ENCODE measurements around the gene SNRPD2.

SNRPD2 gene

GRCh38 chr19:45682117-45682516 is 9.6 kb downstream of the SNRPD2 start:
- Histone ChIP-seq H3K4me1 (no peaks in the 10 kb centered on the region), H3K4me3 (no peak overlapping the region), H3K27me3 (ENCODE audit: low read depth) (no peaks in the 10 kb centered on the region), H3K36me3 (replicated peaks) (peaks cover 34% of the 10 kb centered on the region), H3K9me3 (no peaks in the 10 kb centered on the region)
- no peak for DNase-seq (ENCODE audit: low spot score in 2 of 2)
- in situ Hi-C loops (cut with MboI; ENCODE audit: low sequenced_read_pairs): no loop called here

GRCh38 chr19:45681391-45682015 is 10.2 kb downstream of the SNRPD2 start:
- H3K27me3 ChIP-seq (ENCODE audit: low read depth): no peaks in the 10 kb centered on the region
- in situ Hi-C loops (cut with MboI; ENCODE audit: low sequenced_read_pairs): no loop called here
- H3K4me3 ChIP-seq: peak overlapping the region; percentile 10
- H3K4me1 ChIP-seq: no peaks in the 10 kb centered on the region
- DNase-seq (ENCODE audit: low spot score in 2 of 2): peak; percentile 74 to 87
- H3K9me3 ChIP-seq: no peaks in the 10 kb centered on the region
- H3K36me3 ChIP-seq (replicated peaks): peaks cover 28% of the 10 kb centered on the region

GRCh38 chr19:45677351-45678230 is 14.2 kb downstream of the SNRPD2 start:
- Histone ChIP-seq H3K4me1 (no peaks in the 10 kb centered on the region), H3K36me3 (replicated peaks) (peaks cover 3% of the 10 kb centered on the region; the same call in 1 of the 2 replicates), H3K9me3 (no peaks in the 10 kb centered on the region), H3K27me3 (ENCODE audit: low read depth) (no peaks in the 10 kb centered on the region), H3K4me3 (no peak overlapping the region)
- in situ Hi-C loops (cut with MboI; ENCODE audit: low sequenced_read_pairs): no loop called here
- DNase-seq (ENCODE audit: low spot score in 2 of 2): peak in 1 of 2 experiments; percentile 48

- no peaks in the 10 kb centered on the region for H3K27me3 ChIP-seq (ENCODE audit: low read depth)
- H3K4me1 ChIP-seq: no peaks in the 10 kb centered on the region
- H3K36me3 ChIP-seq (replicated peaks): peaks cover under 1% of the 10 kb centered on the region; the same call in 1 of the 2 replicates
- DNase-seq (ENCODE audit: low spot score in 2 of 2): no peak
- no peaks in the 10 kb centered on the region for H3K9me3 ChIP-seq
- no peak overlapping the region for H3K4me3 ChIP-seq
- in situ Hi-C loops (cut with MboI; ENCODE audit: low sequenced_read_pairs): no loop called here
These were observed 14.9 kb downstream of the SNRPD2 start for GRCh38 chr19:45676851-45677263.

GRCh38 chr19:45674946-45675345 is 16.8 kb downstream of the SNRPD2 start:
- in situ Hi-C loops (cut with MboI; ENCODE audit: low sequenced_read_pairs): no loop called here
- no peaks in the 10 kb centered on the region for H3K9me3 ChIP-seq
- H3K4me3 ChIP-seq: no peak overlapping the region
- H3K27me3 ChIP-seq (ENCODE audit: low read depth): no peaks in the 10 kb centered on the region
- no peak for DNase-seq (ENCODE audit: low spot score in 2 of 2)
- peaks cover 5% of the 10 kb centered on the region for H3K4me1 ChIP-seq
- H3K36me3 ChIP-seq (replicated peaks): no peaks in the 10 kb centered on the region; the same call in 1 of the 2 replicates

- Histone ChIP-seq H3K27me3 (ENCODE audit: low read depth) (no peaks in the 10 kb centered on the region), H3K4me1 (peaks cover 11% of the 10 kb centered on the region), H3K36me3 (replicated peaks) (no peaks in the 10 kb centered on the region), H3K9me3 (no peaks in the 10 kb centered on the region), H3K4me3 (peak overlapping the region; percentile 36)
- in situ Hi-C loops (cut with MboI; ENCODE audit: low sequenced_read_pairs): no loop called here
- peak; percentile 91 to 99 for DNase-seq (ENCODE audit: low spot score in 2 of 2)
These were observed 20.9 kb downstream of the SNRPD2 start for GRCh38 chr19:45670670-45671453.

GRCh38 chr19:45668342-45668871 is 23.3 kb downstream of the SNRPD2 start:
- in situ Hi-C loops (cut with MboI; ENCODE audit: low sequenced_read_pairs): no loop called here
- no peak for DNase-seq (ENCODE audit: low spot score in 2 of 2)
- no peaks in the 10 kb centered on the region for H3K36me3 ChIP-seq (replicated peaks)
- peaks cover 11% of the 10 kb centered on the region for H3K4me1 ChIP-seq
- no peaks in the 10 kb centered on the region for H3K27me3 ChIP-seq (ENCODE audit: low read depth)
- no peaks in the 10 kb centered on the region for H3K9me3 ChIP-seq
- H3K4me3 ChIP-seq: peak overlapping the region; percentile 36

GRCh38 chr19:45667620-45668341 is 24.0 kb downstream of the SNRPD2 start, which contains the start of gene GIPR:
GIPR (plus strand) TSS chr19:45668221; CDS start chr19:45669521, 1,300 bp downstream.
- in situ Hi-C loops (cut with MboI; ENCODE audit: low sequenced_read_pairs): no loop called here
- Histone ChIP-seq H3K36me3 (replicated peaks) (no peaks in the 10 kb centered on the region), H3K4me1 (peaks cover 11% of the 10 kb centered on the region), H3K4me3 (peak within 1 kb of the TSS; percentile 36), H3K9me3 (no peaks in the 10 kb centered on the region), H3K27me3 (ENCODE audit: low read depth) (no peaks in the 10 kb centered on the region)
- peak in 1 of 2 experiments; percentile 89 for DNase-seq (ENCODE audit: low spot score in 2 of 2)

GRCh38 chr19:45664575-45664974 is 27.2 kb downstream of the SNRPD2 start:
- in situ Hi-C loops (cut with MboI; ENCODE audit: low sequenced_read_pairs): no loop called here
- Histone ChIP-seq H3K4me1 (peaks cover 3% of the 10 kb centered on the region), H3K36me3 (replicated peaks) (no peaks in the 10 kb centered on the region), H3K9me3 (no peaks in the 10 kb centered on the region), H3K27me3 (ENCODE audit: low read depth) (no peaks in the 10 kb centered on the region), H3K4me3 (no peak overlapping the region)
- no peak for DNase-seq (ENCODE audit: low spot score in 2 of 2)

- DNase-seq (ENCODE audit: low spot score in 2 of 2): no peak
- no peaks in the 10 kb centered on the region for H3K27me3 ChIP-seq (ENCODE audit: low read depth)
- H3K36me3 ChIP-seq (replicated peaks): no peaks in the 10 kb centered on the region
- H3K4me3 ChIP-seq: no peak overlapping the region
- H3K9me3 ChIP-seq: no peaks in the 10 kb centered on the region
- H3K4me1 ChIP-seq: peaks cover 3% of the 10 kb centered on the region
- in situ Hi-C loops (cut with MboI; ENCODE audit: low sequenced_read_pairs): no loop called here
These were observed 28.0 kb downstream of the SNRPD2 start for GRCh38 chr19:45663800-45664199.

- in situ Hi-C loops (cut with MboI; ENCODE audit: low sequenced_read_pairs): no loop called here
- no peaks in the 10 kb centered on the region for H3K36me3 ChIP-seq (replicated peaks)
- no peak overlapping the region for H3K4me3 ChIP-seq
- no peaks in the 10 kb centered on the region for H3K27me3 ChIP-seq (ENCODE audit: low read depth)
- no peaks in the 10 kb centered on the region for H3K4me1 ChIP-seq
- no peak for DNase-seq (ENCODE audit: low spot score in 2 of 2)
- no peaks in the 10 kb centered on the region for H3K9me3 ChIP-seq
These were observed 31.1 kb downstream of the SNRPD2 start for GRCh38 chr19:45660636-45661035.

GRCh38 chr19:45659096-45659729 is 32.5 kb downstream of the SNRPD2 start:
- Histone ChIP-seq H3K4me1 (no peaks in the 10 kb centered on the region), H3K9me3 (no peaks in the 10 kb centered on the region), H3K36me3 (replicated peaks) (no peaks in the 10 kb centered on the region), H3K27me3 (ENCODE audit: low read depth) (no peaks in the 10 kb centered on the region), H3K4me3 (no peak overlapping the region)
- in situ Hi-C loops (cut with MboI; ENCODE audit: low sequenced_read_pairs): no loop called here
- DNase-seq (ENCODE audit: low spot score in 2 of 2): no peak

Measured in HAP-1 (cell line).